ENCODE data around the gene BTBD6.

- TF ChIP-seq CTCF (IDR thresholded peaks at IDR 0.05) (no peak), ZFX (IDR thresholded peaks at IDR 0.05; ENCODE audit: borderline replicate concordance) (no peak)
These were observed 19.8 kb upstream of the BTBD6 start for GRCh38 chr14:105228562-105228961.
